Peyer's patch (tissue), 4 donors: ENCODE data around the gene BST1. TPM values are rescaled to one million over a fixed set of nuclear protein-coding genes. Genes with fewer than 3 reads are reported as not detected.

Source experiments
- DNase-seq, 3 donors: peaks; one replicate each; pipeline ENCODE4 v3.0.0-alpha.2; 2017 to 2019
- H3K27ac ChIP-seq, 4 donors: fragments of 200-600 bp; sonication (generic); one replicate each; pipeline ENCODE4 v1.5.1; 2016 to 2019
- H3K27me3 ChIP-seq, 2 donors: fragments of 200-600 bp; sonication (generic); one replicate each; pipeline ENCODE4 v1.5.1; 2019
- H3K36me3 ChIP-seq, 3 donors: fragments of 200-600 bp; sonication (generic); one replicate each; pipeline ENCODE4 v1.5.1; 2016 to 2019
- H3K4me1 ChIP-seq, 4 donors: fragments of 200-600 bp; sonication (generic); one replicate each; pipeline ENCODE4 v1.5.1; 2016 to 2019
- H3K4me3 ChIP-seq, 4 donors: fragments of 200-600 bp; sonication (generic); 1 replicate in 3 of 4; 2 replicates in 1 of 4; pipeline ENCODE4 v1.5.1; 2016 to 2019; ENCODE audit warnings: mild to moderate bottlenecking in 1 of 4
- H3K9me3 ChIP-seq, 4 donors: fragments of 200-600 bp; sonication (generic); one replicate each; pipeline ENCODE4 v1.5.1; 2016 to 2019; ENCODE audit warnings: mild to moderate bottlenecking in 1 of 4
- POLR2A ChIP-seq, 2 donors: fragments of 450-650 bp; IDR thresholded peaks; one replicate each; pipeline ENCODE4 v1.5.1; 2017; ENCODE audit warnings: antibody characterized with exemption in 2 of 2, mild to moderate bottlenecking in 2 of 2, moderate library complexity in 2 of 2
- total RNA-seq, 4 donors: library from RNA; depleted of rRNA; stranded (reverse); fragments of >200 nt; gene quantifications; one replicate each; pipeline ENCODE4 v1.1.0, GENCODE V29; 2016
- TF ChIP-seq, protein P1 (sequence below), 6 experiments: fragments of 450-650 bp in 4 of 6; fragments of 200-600 bp in 2 of 6; sonication (generic) in 1 of 6; IDR thresholded peaks; one replicate each; pipeline ENCODE4 v1.5.1; 2017 to 2019; ENCODE audit warnings: antibody characterized with exemption in 6 of 6, mild to moderate bottlenecking in 3 of 6, moderate library complexity in 1 of 6

Gene BST1
- total RNA-seq, 4 donors from 2014 or later, result 7.4 to 62.5 (median 40.2) TPM

GRCh38 chr4:15676899-15677298 lies 26.0 kb upstream of the BST1 start:
- Histone ChIP-seq H3K4me1 (no peaks in the 10 kb centered on the region), H3K9me3 (no peaks in the 10 kb centered on the region), H3K27me3 (no peaks in the 10 kb centered on the region), H3K36me3 (no peaks in the 10 kb centered on the region), H3K4me3 (no peak overlapping the region), H3K27ac (no peak overlapping the region)
- no peak for DNase-seq
- TF ChIP-seq, protein P1, sequence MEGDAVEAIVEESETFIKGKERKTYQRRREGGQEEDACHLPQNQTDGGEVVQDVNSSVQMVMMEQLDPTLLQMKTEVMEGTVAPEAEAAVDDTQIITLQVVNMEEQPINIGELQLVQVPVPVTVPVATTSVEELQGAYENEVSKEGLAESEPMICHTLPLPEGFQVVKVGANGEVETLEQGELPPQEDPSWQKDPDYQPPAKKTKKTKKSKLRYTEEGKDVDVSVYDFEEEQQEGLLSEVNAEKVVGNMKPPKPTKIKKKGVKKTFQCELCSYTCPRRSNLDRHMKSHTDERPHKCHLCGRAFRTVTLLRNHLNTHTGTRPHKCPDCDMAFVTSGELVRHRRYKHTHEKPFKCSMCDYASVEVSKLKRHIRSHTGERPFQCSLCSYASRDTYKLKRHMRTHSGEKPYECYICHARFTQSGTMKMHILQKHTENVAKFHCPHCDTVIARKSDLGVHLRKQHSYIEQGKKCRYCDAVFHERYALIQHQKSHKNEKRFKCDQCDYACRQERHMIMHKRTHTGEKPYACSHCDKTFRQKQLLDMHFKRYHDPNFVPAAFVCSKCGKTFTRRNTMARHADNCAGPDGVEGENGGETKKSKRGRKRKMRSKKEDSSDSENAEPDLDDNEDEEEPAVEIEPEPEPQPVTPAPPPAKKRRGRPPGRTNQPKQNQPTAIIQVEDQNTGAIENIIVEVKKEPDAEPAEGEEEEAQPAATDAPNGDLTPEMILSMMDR (IDR thresholded peaks at IDR 0.05), result no peak
- no peak for TF ChIP-seq POLR2A (IDR thresholded peaks at IDR 0.05)

DNA sequence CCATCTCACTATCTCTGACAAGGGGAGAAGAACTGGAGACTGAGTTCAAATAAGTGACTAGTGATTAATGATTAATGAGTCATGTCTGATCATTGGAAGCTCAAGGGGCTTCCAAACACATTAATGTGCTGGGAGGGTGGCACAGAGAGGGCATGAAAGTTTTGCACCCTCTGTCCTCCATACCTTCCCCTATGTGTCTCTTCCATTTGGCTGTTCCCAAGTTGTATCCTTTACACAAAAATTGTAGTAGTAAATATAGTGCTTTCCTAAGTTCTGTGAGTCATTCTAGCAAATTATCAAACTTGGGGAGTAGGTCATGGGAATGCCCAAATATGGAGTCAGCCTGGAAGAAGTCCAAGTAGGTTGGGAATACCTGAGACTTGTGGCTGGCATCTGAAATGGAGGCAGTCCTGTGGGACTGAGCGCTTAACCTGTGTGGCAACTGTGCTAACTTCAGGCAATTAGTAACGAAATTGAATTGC lies 25.3 kb upstream of the BST1 start:
- no peaks in the 10 kb centered on the region for H3K4me1 ChIP-seq
- H3K4me3 ChIP-seq, result no peak overlapping the region
- TF ChIP-seq, protein P1 (IDR thresholded peaks at IDR 0.05), result peak in 2 of 6 experiments; percentile 21 to 24
- no peak for TF ChIP-seq POLR2A (IDR thresholded peaks at IDR 0.05)
- H3K27ac ChIP-seq, result peak overlapping the region in 1 of 4 donors; percentile 37
- no peaks in the 10 kb centered on the region for H3K27me3 ChIP-seq
- DNase-seq, result peak in 1 of 3 donors; percentile 62
- no peaks in the 10 kb centered on the region for H3K36me3 ChIP-seq
- no peaks in the 10 kb centered on the region for H3K9me3 ChIP-seq

DNA sequence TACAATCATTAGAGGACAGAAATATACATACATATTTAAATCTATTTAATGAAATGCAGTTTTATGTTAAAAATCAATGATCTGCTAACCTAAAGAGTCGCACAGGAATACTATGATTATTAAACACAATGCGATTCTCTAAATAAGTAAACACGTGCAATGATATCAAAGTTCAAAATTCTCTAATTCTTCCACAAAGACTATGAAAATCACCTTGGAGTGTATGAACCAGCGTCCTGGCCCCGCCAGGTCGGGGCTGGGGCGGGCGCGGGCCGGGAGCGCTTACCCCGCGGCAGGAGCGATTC lies 21.8 kb upstream of the BST1 start:
- DNase-seq, result no peak
- TF ChIP-seq, protein P1 (IDR thresholded peaks at IDR 0.05), result no peak
- TF ChIP-seq POLR2A (IDR thresholded peaks at IDR 0.05), result no peak
- Histone ChIP-seq H3K27me3 (no peaks in the 10 kb centered on the region), H3K27ac (peak overlapping the region; percentile 73 to 96 (median 88)), H3K4me3 (peak overlapping the region; percentile 58 to 83 (median 68)), H3K36me3 (peaks cover 0 to 1% (median 0%) of the 10 kb centered on the region in 3 donors), H3K9me3 (no peaks in the 10 kb centered on the region), H3K4me1 (peaks cover 0 to 17% (median 0%) of the 10 kb centered on the region in 4 donors)

DNA sequence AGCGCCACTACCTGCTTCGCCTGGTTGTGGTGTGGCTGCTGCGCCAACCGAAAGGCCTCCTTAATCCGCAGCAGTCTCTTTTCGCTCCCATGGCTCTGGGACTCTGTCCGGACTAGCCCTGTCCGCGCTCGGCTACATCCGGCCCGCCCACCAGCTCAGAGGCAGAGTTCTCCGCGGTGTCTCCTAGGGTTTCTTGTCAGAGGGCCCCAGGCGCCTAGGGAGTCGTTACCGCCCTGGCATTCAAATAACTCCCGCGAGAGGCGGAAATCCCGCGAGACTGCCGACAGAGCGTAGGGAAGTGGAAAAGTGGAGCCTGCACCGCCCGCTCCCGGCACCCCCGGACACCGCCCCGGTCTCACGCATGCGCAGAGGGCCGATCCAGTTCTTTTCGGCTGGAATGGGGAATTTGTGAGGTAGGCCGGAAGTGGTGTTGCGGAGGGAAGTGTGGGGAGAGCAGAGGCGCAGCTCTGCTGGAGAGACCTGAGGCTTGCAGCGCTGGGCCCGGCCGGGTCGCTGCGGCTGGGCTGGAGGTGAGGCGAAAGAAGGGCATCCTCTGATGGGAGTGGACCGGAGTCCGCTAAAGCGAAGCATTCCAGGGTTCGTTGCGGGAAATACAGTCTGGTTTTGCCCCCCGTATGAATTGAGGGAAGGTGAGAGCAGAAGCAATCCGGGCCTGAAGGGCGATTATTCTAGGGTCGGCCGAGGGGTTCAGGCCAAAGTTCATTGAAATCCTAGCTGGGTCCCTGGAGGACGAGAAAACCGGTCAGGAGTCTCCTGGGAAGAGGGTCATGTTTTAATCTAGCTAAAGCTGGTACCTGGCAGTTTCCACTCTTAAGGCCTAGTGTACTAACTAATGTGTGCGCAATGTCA lies 21.3 kb upstream of the BST1 start, which contains the start of gene FAM200B:
FAM200B (plus strand) TSS at position 456 of the 870 bp plus-strand sequence. CDS start 5,151 bp downstream, outside the sequence.
- Histone ChIP-seq H3K4me1 (peaks cover 0 to 17% (median 0%) of the 10 kb centered on the region in 4 donors), H3K4me3 (peak within 1 kb of the TSS; percentile 58 to 83 (median 68)), H3K27ac (peak within 1 kb of the TSS; percentile 73 to 96 (median 88)), H3K27me3 (no peaks in the 10 kb centered on the region), H3K9me3 (no peaks in the 10 kb centered on the region), H3K36me3 (peaks cover 0 to 7% (median 0%) of the 10 kb centered on the region in 3 donors)
- peak; percentile 95 to 99 (median 99) for DNase-seq
- TF ChIP-seq, protein P1 (IDR thresholded peaks at IDR 0.05), result peak in 3 of 6 experiments; percentile 22 to 42 (median 42)
- peak; percentile 88 to 91 for TF ChIP-seq POLR2A (IDR thresholded peaks at IDR 0.05)

GRCh38 chr4:15682242-15683142 lies 20.4 kb upstream of the BST1 start:
- Histone ChIP-seq H3K9me3 (no peaks in the 10 kb centered on the region), H3K4me3 (peak overlapping the region; percentile 58 to 83 (median 68)), H3K4me1 (peaks cover 0 to 17% (median 0%) of the 10 kb centered on the region in 4 donors), H3K36me3 (peaks cover 0 to 15% (median 0%) of the 10 kb centered on the region in 3 donors), H3K27ac (peak overlapping the region; percentile 73 to 96 (median 88)), H3K27me3 (no peaks in the 10 kb centered on the region)
- TF ChIP-seq, protein P1 (IDR thresholded peaks at IDR 0.05), result no peak
- no peak for TF ChIP-seq POLR2A (IDR thresholded peaks at IDR 0.05)
- no peak for DNase-seq
